A549 treated with AZD9567 at 1 μM for 4 hours (cell line): ENCODE data around the gene AUP1. TPM values are rescaled to one million over a fixed set of nuclear protein-coding genes. Genes with fewer than 3 reads are reported as not detected.

ENCODE experiments used
- total RNA-seq: library from RNA; stranded (reverse); fragments of 200-300 nt; extraction: Qiagen RNA extraction; gene quantifications from 5 replicates; pipeline ENCODE4 v1.2.3, GENCODE V29; 2022; ENCODE audit not compliant: insufficient read depth

Gene AUP1
- total RNA-seq, result 174 to 251 TPM (median 241 TPM) in 5 replicates

GRCh38 chr2:74529357-74530238, at the start of gene AUP1, which contains the start of gene HTRA2:
AUP1 (minus strand) TSS chr2:74529706; CDS start chr2:74529629, 77 bp downstream.
HTRA2 (plus strand) TSS chr2:74529933; CDS start chr2:74530007, 74 bp downstream.

GRCh38 chr2:74553892-74554819, 24.6 kb upstream of the AUP1 start, which contains the start of the genes DOK1 and LOXL3:
DOK1 (plus strand) TSS chr2:74554720; CDS start chr2:74554755, 35 bp downstream.
LOXL3 (minus strand) TSS chr2:74553942; CDS start chr2:74552634, 1,308 bp downstream.

GRCh38 chr2:74525717-74526648, 3.5 kb downstream of the AUP1 start, which contains the start of gene DQX1:
DQX1 (minus strand) TSS chr2:74526231; CDS start chr2:74525729, 502 bp downstream.

GRCh38 chr2:74514368-74515270, 14.9 kb downstream of the AUP1 start, which contains the start of gene TLX2:
TLX2 (plus strand) TSS chr2:74514450; CDS start chr2:74514807, 357 bp downstream.

GRCh38 chr2:74507145-74507925, 22.2 kb downstream of the AUP1 start, which contains the start of gene PCGF1:
PCGF1 (minus strand) TSS chr2:74507695; CDS start chr2:74507668, 27 bp downstream.

GRCh38 chr2:74499267-74499939, 30.1 kb downstream of the AUP1 start, which contains the start of gene LBX2:
LBX2 (minus strand) TSS chr2:74499603; CDS start chr2:74499537, 66 bp downstream.

GRCh38 chr2:74482801-74483674, 46.5 kb downstream of the AUP1 start, which contains the start of the genes CCDC142 and TTC31:
CCDC142 (minus strand) TSS chr2:74482998; CDS start chr2:74482837, 161 bp downstream.
TTC31 (plus strand) TSS chr2:74483081; CDS start chr2:74483096, 15 bp downstream.

Other genes with a start within 250 kb of the AUP1 start
- 0.23 to 0.55 TPM (median 0.51 TPM) in 4 of 5 replicates, not detected in the other for gene SLC4A5, start 186.3 kb downstream of the AUP1 start, total RNA-seq
- 108 to 152 TPM (median 145 TPM) in 5 replicates for gene DCTN1, start 149.4 kb downstream of the AUP1 start, total RNA-seq
- gene C2orf81, start 108.1 kb downstream of the AUP1 start, total RNA-seq, result 2.9 to 5.0 TPM (median 4.2 TPM) in 5 replicates
- 81.9 to 90.0 TPM (median 89.3 TPM) in 5 replicates for gene WDR54, start 108.0 kb downstream of the AUP1 start, total RNA-seq
- 21.5 to 26.2 TPM (median 25.1 TPM) in 5 replicates for gene RTKN, start 87.8 kb downstream of the AUP1 start, total RNA-seq
- gene INO80B, start 74.6 kb downstream of the AUP1 start, total RNA-seq, result 28.3 to 54.8 TPM (median 52.5 TPM) in 5 replicates
- 65.3 to 86.2 TPM (median 83.5 TPM) in 5 replicates for gene WBP1, start 71.3 kb downstream of the AUP1 start, total RNA-seq
- gene MOGS, start 64.3 kb downstream of the AUP1 start, total RNA-seq, result 39.3 to 56.5 TPM (median 54.1 TPM) in 5 replicates
- gene MRPL53, start 57.0 kb downstream of the AUP1 start, total RNA-seq, result 98.3 to 143 TPM (median 142 TPM) in 5 replicates
- 14.4 to 15.4 TPM (median 14.5 TPM) in 5 replicates for gene CCDC142, start 46.7 kb downstream of the AUP1 start, total RNA-seq
- gene TTC31, start 46.6 kb downstream of the AUP1 start, total RNA-seq, result 12.7 to 19.4 TPM (median 18.6 TPM) in 5 replicates
- 2.7 to 3.9 TPM (median 3.2 TPM) in 4 of 5 replicates, not detected in the other for gene LBX2, start 30.1 kb downstream of the AUP1 start, total RNA-seq
- gene PCGF1, start 22.0 kb downstream of the AUP1 start, total RNA-seq, result 34.2 to 37.9 TPM (median 35.0 TPM) in 5 replicates
- 0.28 to 0.46 TPM (median 0.37 TPM) in 4 of 5 replicates, not detected in the other for gene TLX2, start 15.3 kb downstream of the AUP1 start, total RNA-seq
- gene DQX1, start 3.5 kb downstream of the AUP1 start, total RNA-seq, result 0.09 to 0.27 TPM (median 0.16 TPM) in 3 of 5 replicates, not detected in the others
- gene HTRA2, start 227 bp upstream of the AUP1 start, total RNA-seq, result 35.6 to 41.1 TPM (median 39.5 TPM) in 5 replicates
- gene LOXL3, start 24.2 kb upstream of the AUP1 start, total RNA-seq, result 0.22 to 8.4 TPM (median 0.42 TPM) in 5 replicates
- 3.7 to 6.0 TPM (median 4.8 TPM) in 5 replicates for gene DOK1, start 25.0 kb upstream of the AUP1 start, total RNA-seq
- not detected in 5 replicates for gene M1AP, start 118.6 kb upstream of the AUP1 start, total RNA-seq
- gene SEMA4F, start 124.5 kb upstream of the AUP1 start, total RNA-seq, result 9.7 to 12.1 TPM (median 11.4 TPM) in 5 replicates